ENCODE data around the gene NPDC1. TPM values are rescaled to one million over a fixed set of nuclear protein-coding genes. Genes with fewer than 3 reads are reported as not detected.

NPDC1 gene
- total RNA-seq, 1 donor from 2014 or later: 124 TPM

DNA sequence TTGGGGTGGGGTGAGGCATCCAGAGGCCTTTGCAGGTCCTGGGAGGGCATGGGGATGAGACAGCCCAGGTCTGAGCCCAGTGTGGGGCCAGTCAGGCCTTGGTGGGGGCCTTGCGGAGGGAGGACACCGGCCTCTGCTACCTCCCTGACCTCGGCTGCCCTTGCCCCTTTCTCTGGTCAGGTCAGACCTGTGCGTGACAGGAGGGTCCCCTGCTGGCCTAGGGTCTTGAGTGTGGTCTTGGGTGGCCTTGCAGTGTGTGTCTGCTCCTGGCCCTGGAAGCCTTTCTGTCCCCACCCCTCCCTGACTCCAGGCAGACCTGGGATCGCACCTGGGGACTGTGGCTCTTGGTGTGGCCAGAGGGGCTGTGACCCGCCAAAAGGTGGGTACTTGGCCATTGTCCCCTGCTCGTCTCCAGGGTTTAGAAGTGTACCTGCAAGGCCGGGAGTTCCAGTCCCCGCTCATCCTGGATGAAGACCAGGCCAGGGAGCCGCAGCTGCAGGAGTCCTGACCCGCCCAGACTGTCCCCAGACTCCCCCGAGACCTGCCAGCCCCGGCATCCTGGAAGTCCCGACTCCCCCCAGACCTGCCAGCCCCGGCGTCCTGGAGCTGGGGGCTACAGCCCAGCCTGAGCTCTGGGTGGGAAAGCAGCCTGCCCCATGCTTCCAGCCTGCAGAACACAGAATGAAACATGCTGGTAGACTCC, 36.4 kb upstream of the NPDC1 start:
- H3K36me3 ChIP-seq: peaks cover 54% of the 10 kb centered on the region

DNA sequence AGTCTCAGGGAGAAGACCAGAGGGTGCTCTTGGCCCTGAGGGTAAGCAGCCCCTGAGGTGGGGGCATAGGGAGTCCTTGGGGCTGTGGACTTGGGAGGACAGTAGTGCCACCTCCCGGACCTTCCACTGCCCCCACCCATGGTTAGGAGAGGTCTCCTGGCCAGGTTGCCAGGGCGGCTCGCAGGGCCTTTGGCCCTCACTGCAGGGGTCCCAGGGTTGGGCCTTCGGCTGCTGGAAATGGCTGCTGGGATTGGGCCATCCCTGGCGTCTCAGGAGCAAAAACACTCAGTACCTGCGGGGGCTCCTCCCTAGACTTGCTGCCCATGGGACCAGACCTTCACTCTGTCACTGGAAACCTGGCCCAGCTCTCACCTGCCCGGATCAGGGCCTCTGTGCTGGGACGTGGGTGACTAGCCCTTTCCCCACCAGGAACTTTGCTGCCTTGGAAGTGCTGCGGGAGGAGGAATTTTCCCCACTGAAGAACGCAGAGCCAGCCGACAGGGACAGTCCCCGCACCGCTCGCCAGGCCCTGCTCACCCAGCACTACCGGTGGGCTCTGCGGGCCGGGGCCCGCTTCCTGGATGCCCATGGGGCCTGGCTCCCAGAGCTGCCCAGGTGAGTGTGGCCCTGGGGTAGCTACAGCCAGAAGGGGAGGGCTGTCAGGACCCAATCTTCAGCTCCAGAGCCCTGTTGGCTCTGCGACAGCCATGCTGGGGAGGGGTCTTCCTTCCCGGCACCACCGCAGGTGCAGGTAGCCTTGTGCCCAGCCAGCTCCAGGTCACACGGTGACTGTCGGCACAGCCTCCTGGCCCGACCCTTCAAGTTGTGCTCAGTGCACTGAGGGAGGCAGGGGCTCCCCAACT, 34.5 kb upstream of the NPDC1 start:
- ATAC-seq (no peak), DNase-seq (no peak)
- Histone ChIP-seq H3K9me3 (no peaks in the 10 kb centered on the region), H3K4me3 (no peak overlapping the region), H3K36me3 (peaks cover 54% of the 10 kb centered on the region), H3K27ac (no peak overlapping the region), H3K4me1 (peaks cover 21% of the 10 kb centered on the region), H3K27me3 (ENCODE audit: low read depth) (no peaks in the 10 kb centered on the region)
- no peak for TF ChIP-seq CTCF (IDR thresholded peaks at IDR 0.05)
- intact Hi-C loops (cut with DNase I): no loop called here

More for the DNA sequence above, 36.4 kb upstream of the NPDC1 start:
- H3K27me3 ChIP-seq (ENCODE audit: low read depth): no peaks in the 10 kb centered on the region
- no peak overlapping the region for H3K4me3 ChIP-seq
- ATAC-seq (no peak), DNase-seq (no peak)
- no peaks in the 10 kb centered on the region for H3K9me3 ChIP-seq
- peaks cover 25% of the 10 kb centered on the region for H3K4me1 ChIP-seq
- intact Hi-C loops (cut with DNase I): no loop called here
- H3K27ac ChIP-seq: no peak overlapping the region
- TF ChIP-seq CTCF (IDR thresholded peaks at IDR 0.05): no peak

DNA sequence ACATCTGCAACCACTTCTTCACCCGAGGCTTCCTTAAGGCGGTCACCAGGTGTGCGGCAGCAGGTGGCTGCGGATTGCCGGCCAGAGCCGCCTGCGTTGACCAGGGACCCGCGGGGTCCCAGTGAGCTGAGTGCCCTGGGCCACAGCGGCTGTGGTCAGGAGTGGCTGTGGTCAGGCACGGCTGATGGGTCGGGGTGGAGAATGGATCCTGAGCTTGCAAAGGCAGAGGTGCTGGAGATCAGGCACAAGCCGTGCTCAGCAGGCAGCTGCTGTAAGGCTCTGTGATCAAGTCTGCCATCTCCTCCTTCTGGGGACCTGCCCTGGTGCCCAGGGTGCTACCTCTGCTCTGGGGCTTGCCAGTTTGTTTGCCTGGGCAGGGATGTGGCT, 33.4 kb upstream of the NPDC1 start:
- Histone ChIP-seq H3K9me3 (no peaks in the 10 kb centered on the region), H3K4me3 (no peak overlapping the region), H3K36me3 (peaks cover 54% of the 10 kb centered on the region), H3K27ac (no peak overlapping the region), H3K27me3 (ENCODE audit: low read depth) (no peaks in the 10 kb centered on the region), H3K4me1 (peaks cover 15% of the 10 kb centered on the region)
- TF ChIP-seq CTCF (IDR thresholded peaks at IDR 0.05): no peak
- ATAC-seq: no peak
- intact Hi-C loops (cut with DNase I): no loop called here
- no peak for DNase-seq

GRCh38 chr9:137078701-137079400, 32.9 kb upstream of the NPDC1 start:
- H3K27me3 ChIP-seq (ENCODE audit: low read depth): no peaks in the 10 kb centered on the region
- TF ChIP-seq CTCF (IDR thresholded peaks at IDR 0.05): no peak
- H3K4me1 ChIP-seq: peaks cover 15% of the 10 kb centered on the region
- peak overlapping the region; percentile 76 for H3K4me3 ChIP-seq
- no peak overlapping the region for H3K27ac ChIP-seq
- intact Hi-C loops (cut with DNase I): no loop called here
- ATAC-seq (no peak), DNase-seq (peak; percentile 49)
- no peaks in the 10 kb centered on the region for H3K9me3 ChIP-seq
- peaks cover 54% of the 10 kb centered on the region for H3K36me3 ChIP-seq
